Activated CD4-positive, alpha-beta T cell treated with anti-CD3 and anti-CD28 coated beads for 4 hours (primary cell): ENCODE measurements around the gene CEP72.
"Not testable (repeated sequence)": the region's sequence is repeated elsewhere in the genome, so short reads cannot be mapped to it uniquely, and the experiment has no call there.

Source experiments
- DNase-seq, 2 donors: peaks; one replicate each; pipeline ENCODE4 v3.0.0-alpha.2; 2020

CEP72 gene

DNA sequence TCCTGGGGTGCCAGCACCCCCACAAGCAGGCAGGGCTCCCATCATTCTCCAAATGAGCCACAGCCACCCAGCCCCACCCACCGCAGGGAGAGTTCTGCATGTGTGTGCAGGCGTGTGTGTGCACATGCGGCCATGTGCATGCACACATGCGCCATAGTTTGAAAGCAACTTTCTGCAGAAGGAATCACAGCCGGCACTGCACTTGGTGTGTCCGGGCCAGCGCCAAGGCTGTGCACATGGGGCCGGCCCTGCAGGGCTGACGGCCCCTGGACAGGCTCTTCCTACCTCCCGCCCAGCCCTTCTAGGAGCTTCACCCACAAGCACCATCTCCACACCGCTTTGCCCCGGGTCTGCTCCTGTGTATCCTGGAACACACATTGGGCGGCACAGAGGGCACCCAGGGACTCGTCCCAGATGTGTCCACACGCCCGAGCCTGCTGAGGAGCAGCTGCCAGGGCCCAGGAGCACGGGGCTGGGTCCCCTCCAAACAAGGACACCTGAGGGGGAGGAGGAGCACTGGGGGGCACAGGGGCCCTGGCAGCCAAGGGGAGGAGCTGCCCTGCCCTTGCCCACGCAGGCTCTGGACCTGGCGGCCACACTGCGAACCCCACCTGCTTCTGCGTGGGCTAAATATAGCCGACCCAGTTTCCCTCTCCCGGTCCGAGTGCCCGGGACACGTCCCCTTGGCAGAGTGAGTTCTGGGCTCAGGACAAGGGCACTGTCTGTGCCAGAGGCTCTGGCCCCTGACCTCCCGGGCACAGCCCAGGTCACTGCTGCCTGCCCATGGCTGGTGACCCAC lies 61.9 kb downstream of the CEP72 start:
- no peak for DNase-seq

DNA sequence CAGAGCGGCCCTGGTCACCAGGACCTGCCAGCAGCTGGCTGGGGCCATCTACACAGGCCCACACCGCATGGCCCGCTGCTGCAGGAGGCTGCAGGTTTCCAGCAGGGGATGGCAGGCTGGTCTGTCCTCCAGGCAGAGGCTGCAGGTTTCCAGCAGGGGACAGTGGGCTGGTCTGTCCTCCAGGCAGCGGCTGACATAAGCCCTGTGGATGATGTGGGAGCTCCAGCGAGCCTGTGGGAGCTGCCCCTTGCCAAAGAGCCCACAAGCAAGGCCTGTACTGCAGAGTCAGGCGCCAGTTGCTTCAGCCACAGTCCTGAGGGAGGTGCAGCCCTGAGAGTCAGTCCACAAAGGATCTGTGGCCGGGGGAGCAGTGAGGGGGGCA lies 62.5 kb downstream of the CEP72 start:
- no peak for DNase-seq

DNA sequence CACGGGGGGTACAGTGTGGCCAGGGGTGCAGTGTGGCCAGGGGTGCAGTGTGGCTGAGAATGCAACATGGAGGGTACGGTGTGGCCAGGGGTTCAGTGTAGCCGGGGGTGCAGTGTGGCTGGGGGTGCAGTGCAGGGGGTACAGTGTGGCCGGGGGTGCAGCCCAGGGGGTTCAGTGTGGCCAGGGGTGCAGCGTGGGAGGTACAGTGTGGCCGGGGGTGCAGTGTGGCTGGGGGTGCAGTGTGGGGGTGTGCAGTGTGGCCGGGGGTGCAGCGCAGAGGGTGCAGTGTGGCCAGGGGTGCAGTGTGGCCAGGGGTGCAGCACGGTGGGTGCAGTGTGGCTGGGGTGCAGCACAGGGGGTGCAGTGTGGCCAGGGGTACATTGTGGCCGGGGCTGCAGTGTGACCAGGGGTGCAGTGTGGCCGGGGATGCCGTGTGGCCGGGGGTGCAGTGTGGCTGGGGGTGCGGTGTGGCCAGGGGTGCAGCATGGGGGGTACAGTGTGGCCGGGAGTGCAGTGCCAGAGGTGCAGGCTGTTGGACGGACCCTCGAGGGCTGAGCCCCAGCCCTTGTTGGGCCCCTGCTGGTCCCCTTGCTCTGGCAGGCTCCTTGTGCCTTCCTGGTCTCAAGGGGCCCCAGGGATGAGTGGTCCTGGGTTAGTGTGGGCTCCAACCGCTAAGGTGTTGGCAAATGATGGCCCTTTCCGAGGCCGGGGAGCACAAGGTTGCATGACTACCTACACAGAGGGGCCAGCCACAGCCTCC lies 63.2 kb downstream of the CEP72 start:
- DNase-seq = no peak

DNA sequence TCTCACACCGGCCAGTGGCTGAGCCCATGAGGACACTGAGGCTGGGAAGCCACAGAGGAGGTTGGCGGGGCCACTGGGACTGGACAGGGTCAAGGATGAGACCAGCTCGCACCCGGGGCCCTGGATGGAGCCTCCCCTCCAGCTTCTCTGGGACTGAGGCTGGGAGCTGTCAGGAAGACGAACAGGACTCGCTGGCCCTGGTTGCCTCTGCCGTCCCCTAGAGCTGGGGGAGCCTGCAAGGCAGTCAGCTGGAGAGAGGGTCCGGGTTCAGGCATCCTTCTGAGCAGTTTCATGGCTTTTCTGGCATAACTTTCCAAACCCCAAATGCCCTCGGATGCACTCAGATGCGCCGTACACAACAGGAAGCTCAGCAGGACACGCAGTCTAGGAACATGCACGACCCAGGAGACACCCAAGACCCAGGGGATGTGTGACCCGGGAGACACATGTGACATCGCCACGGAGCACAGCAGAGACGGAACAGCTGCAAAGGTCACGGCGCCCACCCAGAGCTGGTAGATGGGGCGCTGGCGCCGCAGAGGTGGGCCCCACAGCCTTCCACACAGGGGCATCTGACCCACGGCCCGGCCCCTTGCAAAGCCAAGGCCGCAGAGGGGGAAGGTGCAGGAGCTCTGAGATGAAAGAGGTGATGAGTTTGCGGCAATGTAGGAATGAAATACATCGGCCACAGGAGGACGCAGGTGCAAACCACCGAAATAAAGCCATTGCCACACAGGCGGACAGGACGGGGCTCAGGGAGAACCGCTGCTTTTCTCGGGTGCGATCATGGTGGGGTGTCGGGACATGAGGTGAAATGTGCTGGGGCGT lies 63.9 kb downstream of the CEP72 start:
- no peak for DNase-seq

DNA sequence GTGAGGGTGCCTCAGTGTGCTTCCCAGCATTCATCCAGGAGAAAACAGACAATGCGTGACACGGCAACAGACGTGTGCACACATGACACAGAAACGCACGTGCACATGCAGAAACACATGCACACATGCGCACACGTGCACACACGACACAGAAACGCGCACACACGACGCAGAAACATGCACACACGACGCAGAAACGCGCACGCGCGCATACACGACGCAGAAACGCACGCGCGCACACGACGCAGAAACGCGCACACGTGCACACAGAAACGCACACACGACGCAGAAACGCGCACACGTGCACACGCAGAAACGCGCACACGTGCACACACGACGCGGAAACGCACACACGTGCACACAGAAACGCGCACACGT lies 64.5 kb downstream of the CEP72 start:
- DNase-seq = no peak

- DNase-seq = no peak
These were observed 65.3 kb downstream of the CEP72 start for GRCh38 chr5:677131-678101.

GRCh38 chr5:678521-678920 lies 66.4 kb downstream of the CEP72 start:
- not testable (repeated sequence) for DNase-seq

DNA sequence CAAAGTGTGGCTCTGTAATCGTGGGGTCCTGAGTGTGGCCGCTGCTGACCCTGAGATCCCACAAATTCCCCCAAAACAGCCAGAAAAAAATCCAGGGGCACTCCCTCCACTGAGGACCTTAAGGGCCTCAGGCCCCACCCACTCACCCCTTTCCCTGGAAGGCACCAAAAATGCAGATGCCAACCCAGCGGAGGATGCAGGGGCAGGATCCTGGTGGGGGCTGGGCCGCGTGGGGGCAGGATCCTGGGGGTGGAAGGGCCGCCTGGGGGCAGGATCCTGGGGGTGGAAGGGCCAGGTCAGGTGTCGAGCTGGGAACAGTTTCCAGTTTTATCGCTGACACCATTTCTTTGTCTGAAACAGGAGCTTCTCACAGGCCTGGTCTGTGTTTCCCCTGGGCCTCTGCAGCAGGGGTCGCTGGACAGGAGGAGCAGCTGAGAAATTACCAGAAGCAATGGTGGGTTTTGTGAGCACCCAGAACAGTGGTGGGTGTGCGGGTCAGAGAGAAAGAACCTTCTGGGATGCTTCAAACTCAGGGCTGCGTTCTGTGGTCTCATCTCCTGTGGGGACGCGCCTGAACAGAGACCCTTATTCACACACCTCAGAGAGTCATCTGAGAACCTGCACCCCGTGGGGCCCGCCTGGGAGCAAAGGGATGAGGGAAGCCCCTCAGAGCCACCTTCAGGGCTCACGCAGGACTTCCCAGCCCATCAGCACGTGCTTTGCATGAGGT lies 67.2 kb downstream of the CEP72 start:
- not testable (repeated sequence) for DNase-seq

- not testable (repeated sequence) for DNase-seq
These were observed 68.1 kb downstream of the CEP72 start for GRCh38 chr5:680118-680795.

DNA sequence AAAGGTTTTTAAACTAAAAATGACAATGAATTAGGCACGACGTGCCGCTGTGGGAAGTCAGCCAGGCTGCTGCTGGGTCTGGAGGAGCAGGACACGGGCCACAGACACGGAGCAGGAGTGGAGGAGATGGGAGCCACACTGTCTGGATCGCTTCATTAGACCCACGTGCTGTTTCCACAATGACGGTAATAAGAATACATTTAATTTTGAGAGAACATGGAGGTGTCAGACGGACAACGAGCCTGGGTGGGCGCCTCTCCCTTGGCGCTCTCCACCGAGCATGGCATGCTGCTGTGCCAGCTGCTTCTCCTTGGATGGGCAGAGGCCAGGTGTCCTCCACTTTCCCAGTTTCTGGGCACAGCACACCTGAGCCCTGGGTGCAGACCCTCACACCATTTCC lies 68.7 kb downstream of the CEP72 start:
- not testable (repeated sequence) for DNase-seq

- not testable (repeated sequence) for DNase-seq
These were observed 69.4 kb downstream of the CEP72 start for GRCh38 chr5:681317-682191.

DNA sequence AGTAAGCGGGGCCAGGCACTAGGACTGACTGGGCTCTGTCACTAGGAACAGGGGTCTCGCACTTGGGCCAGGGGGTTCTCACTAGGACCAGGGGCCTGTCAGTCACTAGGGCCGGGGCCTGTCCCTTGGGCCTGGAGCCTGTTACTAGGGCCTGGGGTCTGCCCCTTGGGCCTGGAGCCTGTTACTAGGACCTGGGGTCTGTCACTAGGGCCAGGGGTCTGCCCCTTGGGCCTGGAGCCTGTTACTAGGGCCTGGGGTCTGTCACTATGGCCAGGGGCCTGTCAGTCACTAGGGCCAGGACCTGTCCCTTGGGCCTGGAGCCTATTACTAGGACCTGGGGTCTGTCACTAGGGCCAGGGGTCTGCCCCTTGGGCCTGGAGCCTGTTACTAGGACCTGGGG lies 70.1 kb downstream of the CEP72 start:
- DNase-seq = not testable (repeated sequence)

DNA sequence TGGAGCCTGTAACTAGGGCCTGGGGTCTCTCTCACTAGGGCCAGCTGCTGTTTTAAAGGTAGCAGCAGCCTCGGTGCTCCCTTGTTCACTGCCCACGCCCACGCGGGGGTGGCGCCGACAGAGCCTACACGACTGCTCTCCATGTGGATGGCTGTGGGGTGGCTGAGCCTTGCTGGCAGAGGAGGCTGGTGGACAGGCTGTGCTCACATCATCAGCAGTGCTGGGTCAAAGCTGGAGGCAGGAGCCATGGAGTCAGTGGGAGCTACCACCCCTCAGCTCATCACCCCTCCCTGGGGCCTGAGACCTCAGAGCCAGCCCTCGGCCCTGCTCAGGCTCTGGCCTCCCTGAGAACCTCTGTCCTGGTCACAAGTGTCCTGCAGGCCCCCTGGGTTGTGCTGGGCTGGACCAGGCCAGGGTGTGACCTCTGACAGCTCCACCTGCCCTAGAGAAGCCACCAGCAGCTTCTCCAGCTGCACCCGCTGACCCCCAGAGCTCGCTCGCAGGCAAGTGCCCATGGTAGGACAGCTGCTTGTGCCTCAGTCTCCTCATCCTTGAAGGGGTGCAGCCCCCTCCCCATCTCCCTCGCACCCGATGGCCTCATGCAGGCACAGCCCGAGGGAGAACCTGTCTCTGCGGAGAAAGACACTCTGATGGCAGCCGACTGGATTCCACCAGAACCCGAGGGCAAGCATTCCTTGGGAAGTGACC lies 70.7 kb downstream of the CEP72 start:
- not testable (repeated sequence) for DNase-seq

- DNase-seq = no peak
These were observed 71.7 kb downstream of the CEP72 start for GRCh38 chr5:683551-684481.

GRCh38 chr5:684751-685216 lies 72.6 kb downstream of the CEP72 start:
- no peak for DNase-seq

DNA sequence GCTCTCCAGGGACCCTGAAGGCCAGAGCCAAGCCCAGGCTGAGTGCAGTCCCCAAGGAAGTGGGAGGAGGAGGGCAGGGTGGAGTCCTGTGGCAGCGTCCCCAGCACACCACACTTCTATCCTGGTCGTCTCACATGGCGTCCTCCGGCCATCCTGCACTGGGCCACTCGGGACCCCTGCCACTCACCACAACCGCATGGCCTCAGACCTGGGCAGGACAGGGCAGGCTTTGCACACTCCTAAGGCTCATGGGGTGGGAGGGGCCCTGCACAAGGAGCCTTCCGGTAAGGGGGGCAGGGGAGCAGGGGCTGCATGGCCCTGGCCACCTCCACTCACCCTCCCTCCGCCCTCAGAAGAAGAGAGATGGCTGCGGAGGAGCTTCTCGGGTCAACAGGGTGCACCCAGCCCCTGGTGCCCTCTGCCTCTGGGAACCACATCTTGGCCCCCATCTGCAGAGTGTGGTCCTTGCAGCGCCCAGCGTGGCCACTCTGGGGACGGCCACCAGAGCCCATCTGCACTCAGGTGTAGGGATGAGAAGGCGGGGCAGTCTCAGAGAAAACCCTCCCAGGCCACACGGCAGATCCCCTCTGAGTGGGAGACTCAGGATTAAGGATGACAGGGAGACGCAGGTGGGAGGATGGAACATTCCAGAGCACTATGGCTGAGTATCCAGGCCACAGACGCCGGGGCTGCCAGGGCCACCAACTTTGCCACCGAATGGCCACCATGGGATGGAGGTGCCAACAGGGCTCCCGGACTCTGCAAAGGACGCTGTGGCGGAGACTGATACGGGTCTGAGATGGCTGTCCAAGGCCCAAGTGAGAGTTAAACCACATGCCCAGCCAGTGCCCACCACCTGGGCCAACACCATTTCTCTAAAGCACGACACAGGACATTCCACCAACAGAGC lies 73.4 kb downstream of the CEP72 start:
- DNase-seq = no peak

DNA sequence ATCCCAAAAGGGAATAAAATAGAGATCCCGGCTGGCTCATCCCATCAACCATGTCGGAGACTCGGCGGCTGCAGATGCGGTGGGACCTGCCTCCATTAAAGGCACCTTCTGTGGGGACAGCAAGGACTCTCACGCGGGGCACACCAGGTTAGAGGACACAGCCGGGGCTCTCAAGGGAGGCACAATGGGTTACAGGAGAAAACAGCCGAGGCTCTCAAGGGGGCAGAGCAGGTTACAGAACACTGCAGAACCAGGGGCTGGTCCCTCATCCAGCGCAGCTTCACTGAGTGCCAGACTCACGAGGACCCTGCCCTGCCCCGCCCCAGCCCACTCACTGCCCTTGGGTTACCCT lies 74.0 kb downstream of the CEP72 start:
- DNase-seq = not testable (repeated sequence)
